Stimulated activated CD4-positive, alpha-beta T cell treated with anti-CD3 and anti-CD28 coated beads, Interleukin-12 subunit alpha, Interleukin-12 subunit beta, amount 100 ng/mL, for 48 hours (primary cell): ENCODE data around the gene FAM177B.
"Not testable (repeated sequence)": the region's sequence is repeated elsewhere in the genome, so short reads cannot be mapped to it uniquely, and the experiment has no call there.

Experiments used
- DNase-seq, 3 donors: peaks; one replicate each; pipeline ENCODE4 v3.0.0-alpha.2; 2020; ENCODE audit warnings: low read depth in 2 of 3, low spot score in 1 of 3

The FAM177B gene

GRCh38 chr1:222739465-222739864, 2.5 kb downstream of the FAM177B start:
- DNase-seq: no peak

GRCh38 chr1:222739929-222740328, 2.9 kb downstream of the FAM177B start:
- no peak for DNase-seq

GRCh38 chr1:222741630-222742457, 4.8 kb downstream of the FAM177B start:
- not testable (repeated sequence) for DNase-seq

DNA sequence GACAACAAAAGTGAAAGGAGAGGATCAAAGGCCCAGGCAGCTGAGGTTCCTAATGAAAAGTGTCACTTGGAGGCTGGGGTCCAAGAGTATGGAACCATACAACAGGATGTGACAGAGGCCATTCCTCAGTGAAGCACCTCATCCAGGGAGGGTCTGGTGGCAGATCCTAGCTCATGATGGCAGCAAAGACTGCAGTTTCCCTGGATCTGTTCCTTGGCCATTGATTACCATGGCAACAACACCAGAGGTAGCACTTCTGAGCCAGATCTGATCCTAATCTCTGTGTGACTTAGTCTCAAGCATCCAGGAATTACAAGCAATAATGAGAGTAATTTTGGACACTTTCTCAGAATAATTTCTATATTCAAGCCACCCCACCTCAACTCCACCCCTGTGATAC, 12.9 kb downstream of the FAM177B start:
- DNase-seq: no peak

DNA sequence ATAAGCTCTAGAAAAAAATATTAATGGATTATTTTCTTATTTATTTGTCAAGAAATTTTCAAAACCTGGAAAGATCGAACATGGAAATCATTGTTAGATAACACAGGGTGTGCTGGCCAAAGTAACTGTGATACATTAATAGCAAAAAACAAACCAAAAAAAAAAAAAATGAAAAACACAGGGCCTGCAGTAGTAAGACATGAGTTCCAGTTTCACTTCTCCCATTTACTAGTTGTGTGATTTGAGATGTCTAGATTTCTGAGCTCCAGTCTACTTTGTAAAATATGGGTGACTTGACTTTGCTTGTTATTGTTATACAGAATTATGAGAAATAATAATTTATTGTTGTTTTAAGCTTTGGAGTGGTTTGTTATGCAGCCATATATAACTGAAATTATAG, 13.6 kb downstream of the FAM177B start:
- no peak for DNase-seq

DNA sequence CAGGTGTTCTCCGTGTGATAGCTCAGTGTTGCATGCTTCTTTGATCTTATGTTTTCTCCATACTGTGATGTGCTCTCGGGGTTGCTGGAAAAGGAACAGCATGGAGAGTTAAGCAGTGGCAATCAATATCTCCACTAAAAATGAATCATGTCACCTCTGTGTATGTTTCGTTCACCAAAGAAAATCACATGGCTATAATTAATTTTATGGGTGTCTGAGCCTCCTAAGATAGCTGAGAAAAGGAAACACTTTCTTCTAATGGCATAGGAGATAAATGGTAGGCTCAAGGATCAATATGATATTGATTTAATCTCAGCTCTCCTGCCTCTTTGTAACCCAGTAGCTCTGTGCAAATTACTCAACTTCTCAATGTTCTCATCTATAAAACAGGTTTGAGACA, 14.3 kb downstream of the FAM177B start:
- no peak for DNase-seq

- DNase-seq: no peak
Measured at GRCh38 chr1:222754366-222755139, 17.6 kb downstream of the FAM177B start.

GRCh38 chr1:222757646-222758268, 20.8 kb downstream of the FAM177B start:
- no peak for DNase-seq

- no peak for DNase-seq
Measured at GRCh38 chr1:222759451-222760035, 22.5 kb downstream of the FAM177B start.

- DNase-seq: no peak
Measured at GRCh38 chr1:222761083-222761482, 24.1 kb downstream of the FAM177B start.

GRCh38 chr1:222762178-222762577, 25.2 kb downstream of the FAM177B start:
- DNase-seq: not testable (repeated sequence)

DNA sequence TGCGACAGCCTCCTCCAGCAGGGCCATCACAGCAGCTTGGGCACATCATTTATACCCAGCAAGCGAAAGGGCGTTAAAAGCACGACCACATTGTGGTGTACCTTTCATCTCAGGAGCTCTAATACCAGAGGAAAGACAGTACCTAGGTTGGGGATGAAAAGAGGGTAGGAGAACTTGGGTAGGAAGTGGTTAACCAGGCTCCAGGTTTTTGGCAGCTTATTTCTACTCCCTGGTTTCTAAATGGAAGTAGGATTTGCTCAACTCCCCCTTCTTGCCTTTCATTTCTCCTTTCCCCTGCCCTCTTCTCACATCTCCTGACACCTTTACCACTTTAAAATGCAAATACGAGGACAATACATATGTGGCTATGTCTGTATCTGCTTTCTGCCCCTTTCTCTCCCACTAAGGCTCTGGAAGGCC, 30.2 kb downstream of the FAM177B start:
- no peak for DNase-seq

DNA sequence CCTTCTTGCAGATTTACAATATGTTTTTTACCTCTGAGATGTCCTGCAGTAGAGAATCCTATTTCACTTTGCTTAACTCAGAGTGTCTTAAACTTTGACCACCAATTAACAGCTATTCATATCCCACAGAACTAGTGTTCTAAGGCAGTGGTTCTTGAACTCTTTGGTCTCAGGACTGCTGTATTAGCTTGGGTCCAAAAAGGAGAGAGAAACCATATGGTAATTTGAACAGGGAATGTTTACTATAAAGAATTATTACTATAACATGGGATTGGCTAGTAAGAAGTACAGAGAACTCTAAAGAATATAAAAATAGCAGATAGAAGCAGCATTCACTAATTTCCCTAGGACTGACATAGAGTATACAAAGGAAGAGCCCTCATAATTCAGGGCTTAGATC, 31.6 kb downstream of the FAM177B start:
- DNase-seq: no peak

DNA sequence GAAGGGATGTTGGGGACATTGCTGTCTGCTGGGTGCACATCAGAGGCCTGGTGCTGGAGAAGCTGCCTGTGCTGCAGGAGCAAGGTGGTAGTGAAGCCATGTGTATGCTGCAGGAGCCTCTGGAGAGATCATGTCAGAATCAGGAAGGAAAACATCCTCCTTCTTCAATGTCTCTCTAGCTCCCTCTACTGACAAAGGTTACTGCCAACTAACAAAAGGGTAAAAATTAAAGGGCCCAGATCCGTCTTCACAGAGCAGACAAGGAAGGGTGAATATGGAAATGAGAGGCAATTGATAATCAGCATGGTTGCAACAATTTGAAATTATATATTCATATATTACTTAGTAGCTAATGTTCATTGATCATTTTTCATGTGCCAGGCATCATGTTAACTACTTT, 32.2 kb downstream of the FAM177B start:
- DNase-seq: no peak

DNA sequence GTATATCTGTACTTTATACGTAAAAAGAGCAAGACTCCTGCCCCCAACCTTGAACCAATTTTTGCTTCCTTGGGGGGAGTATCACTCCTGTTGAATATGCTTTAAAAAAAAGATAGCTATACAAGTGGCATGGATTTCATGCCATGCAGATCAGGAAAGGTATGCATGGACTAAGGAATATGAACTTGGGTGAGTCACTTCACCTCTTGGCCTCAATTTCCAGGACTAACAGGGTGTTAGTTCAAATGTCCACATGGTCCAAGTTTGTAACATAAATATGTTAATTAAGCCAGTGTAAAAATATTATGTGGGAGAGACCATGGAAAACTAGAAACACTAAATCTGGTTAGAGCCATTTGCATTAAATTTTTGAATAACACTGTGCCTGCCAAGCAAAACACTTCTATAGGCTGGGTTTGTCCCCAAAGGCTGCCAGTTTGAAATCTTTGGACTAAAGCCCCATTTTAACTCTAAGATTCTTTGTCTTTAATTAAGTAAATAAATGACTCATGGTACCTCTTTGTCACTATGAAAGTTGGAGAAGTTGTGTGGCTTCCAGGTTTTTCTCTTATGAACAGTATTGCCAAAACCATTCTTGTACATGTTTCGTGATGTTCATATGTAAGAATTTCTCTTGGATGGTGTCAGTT, 33.1 kb downstream of the FAM177B start:
- no peak for DNase-seq

DNA sequence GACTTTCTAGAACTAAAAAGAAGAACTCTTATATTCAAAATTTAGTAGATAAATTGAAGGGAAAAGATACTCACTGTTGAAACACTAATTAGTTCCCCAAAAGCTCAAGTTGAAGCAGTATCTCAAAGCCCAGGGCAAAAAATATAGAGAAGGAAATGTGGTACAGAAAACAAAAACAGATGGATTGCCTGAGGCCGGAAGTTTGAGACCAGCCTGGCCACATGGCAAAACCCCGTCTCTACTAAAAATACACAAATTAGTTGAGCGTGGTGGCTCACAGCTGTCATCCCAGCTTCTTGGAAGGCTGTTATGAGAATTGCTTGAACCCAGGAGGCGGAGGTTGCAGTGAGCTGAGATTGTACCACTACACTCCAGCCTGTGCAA, 36.0 kb downstream of the FAM177B start:
- DNase-seq: no peak

GRCh38 chr1:222777463-222777862, 40.5 kb downstream of the FAM177B start:
- no peak for DNase-seq

DNA sequence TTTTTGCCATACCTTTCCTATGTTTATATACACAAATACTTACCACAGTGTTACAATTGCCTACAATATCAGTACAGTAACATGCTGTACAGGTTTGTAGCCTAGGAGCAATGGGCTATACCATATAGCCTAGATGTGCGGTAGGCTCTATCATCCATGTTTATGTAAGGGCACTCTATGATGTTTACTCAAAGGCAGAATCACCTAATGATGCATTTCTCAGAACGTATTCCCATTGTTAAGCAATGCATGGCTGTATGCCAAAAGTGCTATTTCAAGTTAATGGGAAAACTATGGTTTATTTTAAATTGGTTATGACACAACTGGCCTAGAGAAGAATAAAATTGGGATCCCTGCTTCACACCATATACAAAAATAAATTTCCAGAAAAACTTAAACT, 41.0 kb downstream of the FAM177B start:
- no peak for DNase-seq

- DNase-seq: no peak
Measured at GRCh38 chr1:222781251-222781650, 44.2 kb downstream of the FAM177B start.

- no peak for DNase-seq
Measured at GRCh38 chr1:222783051-222783450, 46.0 kb downstream of the FAM177B start.

- no peak for DNase-seq
Measured at GRCh38 chr1:222784371-222784770, 47.4 kb downstream of the FAM177B start.
